GM12878 (cell line): ENCODE measurements around the gene OMP. TPM values are rescaled to one million over a fixed set of nuclear protein-coding genes. Genes with fewer than 3 reads are reported as not detected.

Experiments
- ATAC-seq: fragments of 200-7000 bp; cut with Tn5 transposase; 3 replicates; pipeline ENCODE4 v1.9.1; 2020; ENCODE audit warnings: mild to moderate bottlenecking, moderate library complexity
- BruUV-seq: library from RNA; stranded (reverse); fragments of 400-500 nt; replicated peaks from 2 replicates; lab custom pipeline; 2021; lab: Mats Ljungman, UMichigan
- CTCF ChIA-PET: fragments of 300-600 bp; sonication (Branson Sonifier 250); formaldehyde crosslinking; extraction: SDS; loops from one replicate; lab custom pipeline; 2021; ENCODE audit warnings: inconsistent platforms; lab: Yijun Ruan, JAX
- POLR2A ChIA-PET: fragments of 350-600 bp; formaldehyde crosslinking; extraction: SDS; loops from one replicate; lab custom pipeline; 2021; ENCODE audit warnings: inconsistent platforms; lab: Charles Lee
- RAD21 ChIA-PET: fragments of 300-600 bp; sonication (Branson Sonifier 250); formaldehyde crosslinking; loops from one replicate; lab custom pipeline; 2023; ENCODE audit warnings: antibody characterized with exemption; ENCODE audit not compliant: unreplicated experiment; lab: Charles Lee
- SMC1A ChIA-PET: fragments of 300-600 bp; sonication (Branson Sonifier 250); formaldehyde crosslinking; loops from one replicate; lab custom pipeline; 2023; ENCODE audit not compliant: unreplicated experiment, uncharacterized antibody; lab: Charles Lee
- DNase-seq: peaks from one replicate; pipeline ENCODE4 v3.0.0-alpha.2; 2011; ENCODE audit warnings: low read depth, low spot score
- FAIRE-seq: peaks from 3 replicates; lab custom pipeline; 2011; peaks lifted over from hg19 to GRCh38; lab: Jason Lieb, UNC
- H2AFZ ChIP-seq: 2 replicates; pipeline ENCODE4 v1.6.0; 2011; ENCODE audit warnings: low read depth, low read length, control low read depth; ENCODE audit not compliant: control insufficient read depth
- H3K27ac ChIP-seq: 2 replicates; pipeline ENCODE4 v1.5.1; 2011; ENCODE audit warnings: control low read depth; ENCODE audit not compliant: control insufficient read depth, insufficient read depth
- H3K27me3 ChIP-seq, 2 experiments: replicated peaks in 1 of 2; 2 replicates each; pipeline versions ENCODE4 v1.6.0 to v1.6.1; 2011; ENCODE audit warnings: low read length in 1 of 2; ENCODE audit not compliant: control insufficient read depth in 2 of 2, insufficient read depth in 2 of 2
- H3K36me3 ChIP-seq, 2 experiments: 2 replicates each; pipeline ENCODE4 v1.5.1; 2011; ENCODE audit warnings: low read length in 1 of 2; ENCODE audit not compliant: control insufficient read depth in 2 of 2, insufficient read depth in 2 of 2
- H3K4me1 ChIP-seq: 2 replicates; pipeline ENCODE4 v1.6.1; 2011; ENCODE audit warnings: mild to moderate bottlenecking, low read length, moderate library complexity, mixed read lengths; ENCODE audit not compliant: control insufficient read depth, insufficient read depth
- H3K4me2 ChIP-seq: 2 replicates; pipeline ENCODE4 v1.6.0; 2011; ENCODE audit warnings: control low read depth; ENCODE audit not compliant: control insufficient read depth, insufficient read depth
- H3K4me3 ChIP-seq: fragments of 200-600 bp; sonication (generic); 2 replicates; pipeline ENCODE4 v1.5.1; 2016
- H3K79me2 ChIP-seq: 2 replicates; pipeline ENCODE4 v1.6.0; 2011; ENCODE audit warnings: low read length; ENCODE audit not compliant: control insufficient read depth, insufficient read depth
- H3K9ac ChIP-seq: 2 replicates; pipeline ENCODE4 v1.8.0; 2011; ENCODE audit warnings: low read length, control low read depth, mixed read lengths; ENCODE audit not compliant: control insufficient read depth, insufficient read depth
- H3K9me3 ChIP-seq: replicated peaks from 3 replicates; pipeline ENCODE4 v1.5.1; 2011; ENCODE audit warnings: mild to moderate bottlenecking, low read length; ENCODE audit not compliant: control insufficient read depth, insufficient read depth
- H4K20me1 ChIP-seq: 2 replicates; pipeline ENCODE4 v1.6.0; 2011; ENCODE audit not compliant: control insufficient read depth, insufficient read depth
- BRCA1 ChIP-seq: IDR thresholded peaks from 2 replicates; pipeline ENCODE4 v1.6.1; 2011; ENCODE audit warnings: low read depth, low read length, improper control_type of control experiment
- CEBPB ChIP-seq, 2 experiments: fragments of 150-350 bp in 1 of 2; IDR thresholded peaks; 2 replicates each; pipeline ENCODE4 v1.6.1; 2012 to 2014; ENCODE audit warnings: low read depth in 2 of 2, low read length in 2 of 2, borderline replicate concordance in 1 of 2, inconsistent platforms in 1 of 2
- NBN ChIP-seq: fragments of 450-650 bp; IDR thresholded peaks from 2 replicates; pipeline ENCODE4 v1.6.1; 2016
- POLR2AphosphoS2 ChIP-seq: IDR thresholded peaks from 2 replicates; pipeline ENCODE4 v1.6.1; 2011; ENCODE audit warnings: low read depth, mild to moderate bottlenecking, low read length, improper control_type of control experiment, moderate library complexity
- RB1 ChIP-seq: fragments of 450-650 bp; formaldehyde crosslinking; IDR thresholded peaks from 2 replicates; pipeline ENCODE4 v1.6.1; 2017; ENCODE audit warnings: mild to moderate bottlenecking, borderline replicate concordance
- RUNX3 ChIP-seq: IDR thresholded peaks from 2 replicates; pipeline ENCODE4 v1.6.1; 2012; ENCODE audit warnings: low read length, inconsistent platforms
- SIN3A ChIP-seq: IDR thresholded peaks from 2 replicates; pipeline ENCODE4 v1.6.1; 2012; ENCODE audit warnings: low read depth, low read length, improper control_type of control experiment
- SP1 ChIP-seq: IDR thresholded peaks from one replicate; pipeline ENCODE4 v1.6.1; 2011; ENCODE audit warnings: low read depth, low read length
- TBL1XR1 ChIP-seq: IDR thresholded peaks from 2 replicates; pipeline ENCODE4 v1.6.1; 2012; ENCODE audit warnings: low read depth, low read length, improper control_type of control experiment
- YBX1 ChIP-seq: fragments of 450-650 bp; IDR thresholded peaks from 2 replicates; pipeline ENCODE4 v1.6.1; 2016; ENCODE audit warnings: antibody characterized with exemption
- ZBED1 ChIP-seq: IDR thresholded peaks from 2 replicates; pipeline ENCODE4 v1.6.1; 2016; ENCODE audit warnings: borderline replicate concordance
- ZNF622 ChIP-seq: fragments of 450-650 bp; IDR thresholded peaks from 2 replicates; pipeline ENCODE4 v1.6.1; 2017; ENCODE audit warnings: mild to moderate bottlenecking, inconsistent platforms
- ZSCAN29 ChIP-seq: fragments of 450-650 bp; IDR thresholded peaks from 2 replicates; pipeline ENCODE4 v1.6.1; 2017; ENCODE audit warnings: mild to moderate bottlenecking, moderate library complexity
- WGBS: methylation state at CpG from one replicate; pipeline ENCODE4 v1.1.6; 2016; ENCODE audit warnings: low lambda C conversion rate; ENCODE audit not compliant: insufficient replicate concordance, insufficient coverage; ENCODE audit errors: missing lambda C conversion rate; 5-methylcytosine and 5-hydroxymethylcytosine counted together
- in situ Hi-C: fragments of 300-500 bp; cut with MboI; formaldehyde crosslinking; loops from 9 replicates; pipeline ENCODE4 v1.14.3; 2018; ENCODE audit warnings: mixed read lengths
- intact Hi-C: fragments of 100-400 bp; cut with micrococcal nuclease; formaldehyde crosslinking; loops from one replicate; pipeline ENCODE4 v1.14.2; 2022; ENCODE audit not compliant: unreplicated experiment
- polyA plus RNA-seq, 11 experiments: library from polyadenylated mRNA; depleted of rRNA in 4 of 11; unstranded in 6 of 11; stranded (reverse) in 5 of 11; fragments of >200 nt; fragmentation: Nextera tagmentation in 4 of 11; fragmentation: Illumina TruSeq in 1 of 11; extraction: Ambion mirVana in 4 of 11; extraction: Trizol in 1 of 11; gene quantifications; 1 replicate in 1 of 11; 2 replicates in 10 of 11; pipeline versions ENCODE4 v1.2.1 to v1.2.3, GENCODE V29; 2011 to 2016; ENCODE audit warnings: inconsistent platforms in 2 of 11, missing spikeins in 2 of 11, low read depth in 1 of 11
- total RNA-seq, 4 experiments: library from RNA; depleted of rRNA in 3 of 4; stranded (reverse); fragments of >200 nt in 3 of 4; fragmentation: Illumina TruSeq in 1 of 4; extraction: Trizol in 1 of 4; gene quantifications; 2 replicates each; pipeline versions ENCODE4 v1.2.1 to v1.2.3, GENCODE V29; 2013 to 2021
- TF ChIP-seq, protein P1 (sequence below): fragments of 150-350 bp; IDR thresholded peaks from 2 replicates; pipeline ENCODE4 v1.6.1; 2014; ENCODE audit warnings: mild to moderate bottlenecking, low read depth, low read length
- TF ChIP-seq, protein P2 (sequence below): IDR thresholded peaks from 2 replicates; pipeline ENCODE4 v1.6.1; 2012; ENCODE audit warnings: low read depth, low read length, improper control_type of control experiment
- TF ChIP-seq, protein P3 (sequence below): IDR thresholded peaks from 2 replicates; pipeline ENCODE4 v1.6.1; 2012; ENCODE audit warnings: mild to moderate bottlenecking, low read depth, low read length
- TF ChIP-seq, protein P4 (sequence below): IDR thresholded peaks from 2 replicates; pipeline ENCODE4 v1.6.1; 2011; ENCODE audit warnings: mild to moderate bottlenecking, low read depth, low read length, moderate library complexity; ENCODE audit not compliant: insufficient replicate concordance
- TF ChIP-seq, protein P5 (sequence below): fragments of 450-650 bp; IDR thresholded peaks from 2 replicates; pipeline ENCODE4 v1.6.1; 2017; ENCODE audit warnings: low read depth, mild to moderate bottlenecking, moderate library complexity

Gene OMP
- total and polyA plus RNA-seq, 10 of the 15 experiments (the other 5 are each of a cell fraction or from before 2014, with no cell fraction given) = not detected

DNA sequence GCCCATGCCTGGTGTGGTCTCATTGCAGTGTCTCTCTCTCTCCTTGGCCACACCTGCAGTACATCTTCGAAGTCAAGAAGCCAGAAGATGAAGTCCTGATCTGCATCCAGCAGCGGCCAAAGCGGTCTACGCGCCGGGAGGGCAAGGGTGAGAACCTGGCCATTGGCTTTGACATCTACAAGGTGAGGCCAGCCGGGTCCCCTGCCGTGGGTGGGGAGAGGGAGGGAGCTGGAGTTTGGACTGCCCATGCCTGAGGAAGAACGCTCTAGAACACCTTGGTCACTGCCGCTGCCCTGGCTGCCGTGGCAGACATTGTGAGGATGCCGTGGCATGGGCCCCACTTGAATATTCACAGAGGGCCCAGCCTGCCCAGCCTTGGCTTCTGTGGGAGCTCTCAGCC is 16.3 kb downstream of the OMP start:
- RAD21 ChIA-PET = no interaction called here
- ATAC-seq (no peak), FAIRE-seq (no peak), DNase-seq (no peak)
- CTCF ChIA-PET = interaction anchor here (2.8 kb wide), 1 partner anchor 9 kb away, joined by 20 read pairs; the partner anchor contains the start of gene MYO7A
- in situ Hi-C loops (no loop called here), intact Hi-C loops (no loop called here)
- SMC1A ChIA-PET = no interaction called here
- H3K9ac ChIP-seq = no peak overlapping the region
- H3K36me3 ChIP-seq = no peaks in the 10 kb centered on the region
- POLR2A ChIA-PET = no interaction called here
- H4K20me1 ChIP-seq = no peaks in the 10 kb centered on the region
- no peak overlapping the region for H3K4me2 ChIP-seq
- no peaks in the 10 kb centered on the region; a peak in 2 of 4 replicates for H3K27me3 ChIP-seq
- no peaks in the 10 kb centered on the region for H3K4me1 ChIP-seq
- WGBS = 50% methylated on average over 12 of the region's 12 CpGs
- BruUV-seq = no TSS peak
- H3K27ac ChIP-seq = no peak overlapping the region
- no peak overlapping the region for H3K4me3 ChIP-seq
- no peaks in the 10 kb centered on the region for H3K9me3 ChIP-seq
- no peak overlapping the region for H2AFZ ChIP-seq
- no peaks in the 10 kb centered on the region for H3K79me2 ChIP-seq
- TF ChIP-seq RUNX3 (no peak), ZNF622 (no peak), YBX1 (no peak), BRCA1 (no peak), RB1 (no peak), SP1 (no peak), SIN3A (no peak), NBN (no peak), CEBPB (IDR thresholded peaks at IDR 0.05; ENCODE audit: borderline replicate concordance in 1 of 2, low read depth in 2 of 2, low read length in 2 of 2) (no peak), ZBED1 (no peak), TBL1XR1 (no peak), POLR2AphosphoS2 (no peak), ZSCAN29 (no peak)
- TF ChIP-seq, protein P1, sequence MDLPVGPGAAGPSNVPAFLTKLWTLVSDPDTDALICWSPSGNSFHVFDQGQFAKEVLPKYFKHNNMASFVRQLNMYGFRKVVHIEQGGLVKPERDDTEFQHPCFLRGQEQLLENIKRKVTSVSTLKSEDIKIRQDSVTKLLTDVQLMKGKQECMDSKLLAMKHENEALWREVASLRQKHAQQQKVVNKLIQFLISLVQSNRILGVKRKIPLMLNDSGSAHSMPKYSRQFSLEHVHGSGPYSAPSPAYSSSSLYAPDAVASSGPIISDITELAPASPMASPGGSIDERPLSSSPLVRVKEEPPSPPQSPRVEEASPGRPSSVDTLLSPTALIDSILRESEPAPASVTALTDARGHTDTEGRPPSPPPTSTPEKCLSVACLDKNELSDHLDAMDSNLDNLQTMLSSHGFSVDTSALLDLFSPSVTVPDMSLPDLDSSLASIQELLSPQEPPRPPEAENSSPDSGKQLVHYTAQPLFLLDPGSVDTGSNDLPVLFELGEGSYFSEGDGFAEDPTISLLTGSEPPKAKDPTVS = no peak
- TF ChIP-seq, protein P2, sequence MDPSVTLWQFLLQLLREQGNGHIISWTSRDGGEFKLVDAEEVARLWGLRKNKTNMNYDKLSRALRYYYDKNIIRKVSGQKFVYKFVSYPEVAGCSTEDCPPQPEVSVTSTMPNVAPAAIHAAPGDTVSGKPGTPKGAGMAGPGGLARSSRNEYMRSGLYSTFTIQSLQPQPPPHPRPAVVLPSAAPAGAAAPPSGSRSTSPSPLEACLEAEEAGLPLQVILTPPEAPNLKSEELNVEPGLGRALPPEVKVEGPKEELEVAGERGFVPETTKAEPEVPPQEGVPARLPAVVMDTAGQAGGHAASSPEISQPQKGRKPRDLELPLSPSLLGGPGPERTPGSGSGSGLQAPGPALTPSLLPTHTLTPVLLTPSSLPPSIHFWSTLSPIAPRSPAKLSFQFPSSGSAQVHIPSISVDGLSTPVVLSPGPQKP = no peak
- TF ChIP-seq, protein P3, sequence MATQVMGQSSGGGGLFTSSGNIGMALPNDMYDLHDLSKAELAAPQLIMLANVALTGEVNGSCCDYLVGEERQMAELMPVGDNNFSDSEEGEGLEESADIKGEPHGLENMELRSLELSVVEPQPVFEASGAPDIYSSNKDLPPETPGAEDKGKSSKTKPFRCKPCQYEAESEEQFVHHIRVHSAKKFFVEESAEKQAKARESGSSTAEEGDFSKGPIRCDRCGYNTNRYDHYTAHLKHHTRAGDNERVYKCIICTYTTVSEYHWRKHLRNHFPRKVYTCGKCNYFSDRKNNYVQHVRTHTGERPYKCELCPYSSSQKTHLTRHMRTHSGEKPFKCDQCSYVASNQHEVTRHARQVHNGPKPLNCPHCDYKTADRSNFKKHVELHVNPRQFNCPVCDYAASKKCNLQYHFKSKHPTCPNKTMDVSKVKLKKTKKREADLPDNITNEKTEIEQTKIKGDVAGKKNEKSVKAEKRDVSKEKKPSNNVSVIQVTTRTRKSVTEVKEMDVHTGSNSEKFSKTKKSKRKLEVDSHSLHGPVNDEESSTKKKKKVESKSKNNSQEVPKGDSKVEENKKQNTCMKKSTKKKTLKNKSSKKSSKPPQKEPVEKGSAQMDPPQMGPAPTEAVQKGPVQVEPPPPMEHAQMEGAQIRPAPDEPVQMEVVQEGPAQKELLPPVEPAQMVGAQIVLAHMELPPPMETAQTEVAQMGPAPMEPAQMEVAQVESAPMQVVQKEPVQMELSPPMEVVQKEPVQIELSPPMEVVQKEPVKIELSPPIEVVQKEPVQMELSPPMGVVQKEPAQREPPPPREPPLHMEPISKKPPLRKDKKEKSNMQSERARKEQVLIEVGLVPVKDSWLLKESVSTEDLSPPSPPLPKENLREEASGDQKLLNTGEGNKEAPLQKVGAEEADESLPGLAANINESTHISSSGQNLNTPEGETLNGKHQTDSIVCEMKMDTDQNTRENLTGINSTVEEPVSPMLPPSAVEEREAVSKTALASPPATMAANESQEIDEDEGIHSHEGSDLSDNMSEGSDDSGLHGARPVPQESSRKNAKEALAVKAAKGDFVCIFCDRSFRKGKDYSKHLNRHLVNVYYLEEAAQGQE = no peak
- TF ChIP-seq, protein P4, sequence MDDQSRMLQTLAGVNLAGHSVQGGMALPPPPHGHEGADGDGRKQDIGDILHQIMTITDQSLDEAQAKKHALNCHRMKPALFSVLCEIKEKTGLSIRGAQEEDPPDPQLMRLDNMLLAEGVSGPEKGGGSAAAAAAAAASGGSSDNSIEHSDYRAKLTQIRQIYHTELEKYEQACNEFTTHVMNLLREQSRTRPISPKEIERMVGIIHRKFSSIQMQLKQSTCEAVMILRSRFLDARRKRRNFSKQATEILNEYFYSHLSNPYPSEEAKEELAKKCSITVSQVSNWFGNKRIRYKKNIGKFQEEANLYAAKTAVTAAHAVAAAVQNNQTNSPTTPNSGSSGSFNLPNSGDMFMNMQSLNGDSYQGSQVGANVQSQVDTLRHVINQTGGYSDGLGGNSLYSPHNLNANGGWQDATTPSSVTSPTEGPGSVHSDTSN = no peak
- TF ChIP-seq, protein P5, sequence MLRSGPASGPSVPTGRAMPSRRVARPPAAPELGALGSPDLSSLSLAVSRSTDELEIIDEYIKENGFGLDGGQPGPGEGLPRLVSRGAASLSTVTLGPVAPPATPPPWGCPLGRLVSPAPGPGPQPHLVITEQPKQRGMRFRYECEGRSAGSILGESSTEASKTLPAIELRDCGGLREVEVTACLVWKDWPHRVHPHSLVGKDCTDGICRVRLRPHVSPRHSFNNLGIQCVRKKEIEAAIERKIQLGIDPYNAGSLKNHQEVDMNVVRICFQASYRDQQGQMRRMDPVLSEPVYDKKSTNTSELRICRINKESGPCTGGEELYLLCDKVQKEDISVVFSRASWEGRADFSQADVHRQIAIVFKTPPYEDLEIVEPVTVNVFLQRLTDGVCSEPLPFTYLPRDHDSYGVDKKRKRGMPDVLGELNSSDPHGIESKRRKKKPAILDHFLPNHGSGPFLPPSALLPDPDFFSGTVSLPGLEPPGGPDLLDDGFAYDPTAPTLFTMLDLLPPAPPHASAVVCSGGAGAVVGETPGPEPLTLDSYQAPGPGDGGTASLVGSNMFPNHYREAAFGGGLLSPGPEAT = no peak
